ENCODE measurements around the gene ZFP30.

ZFP30 gene

DNA sequence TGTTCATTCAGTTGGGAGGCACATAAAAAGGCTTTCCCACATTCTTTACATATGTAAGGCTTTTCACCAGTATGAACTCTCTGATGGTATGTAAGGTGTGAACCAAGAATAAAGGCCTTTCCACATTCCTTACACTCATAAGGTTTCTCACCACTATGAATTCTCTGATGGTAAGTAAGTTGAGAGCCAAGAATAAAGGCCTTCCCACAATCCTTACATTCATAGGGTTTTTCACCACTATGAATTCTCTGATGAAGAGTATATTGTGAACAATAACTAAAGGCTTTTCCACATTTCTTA, 89.9 kb downstream of the ZFP30 start:
- H3K27ac ChIP-seq, result no peak overlapping the region
- no peak for DNase-seq (ENCODE audit: low read depth, low spot score)

DNA sequence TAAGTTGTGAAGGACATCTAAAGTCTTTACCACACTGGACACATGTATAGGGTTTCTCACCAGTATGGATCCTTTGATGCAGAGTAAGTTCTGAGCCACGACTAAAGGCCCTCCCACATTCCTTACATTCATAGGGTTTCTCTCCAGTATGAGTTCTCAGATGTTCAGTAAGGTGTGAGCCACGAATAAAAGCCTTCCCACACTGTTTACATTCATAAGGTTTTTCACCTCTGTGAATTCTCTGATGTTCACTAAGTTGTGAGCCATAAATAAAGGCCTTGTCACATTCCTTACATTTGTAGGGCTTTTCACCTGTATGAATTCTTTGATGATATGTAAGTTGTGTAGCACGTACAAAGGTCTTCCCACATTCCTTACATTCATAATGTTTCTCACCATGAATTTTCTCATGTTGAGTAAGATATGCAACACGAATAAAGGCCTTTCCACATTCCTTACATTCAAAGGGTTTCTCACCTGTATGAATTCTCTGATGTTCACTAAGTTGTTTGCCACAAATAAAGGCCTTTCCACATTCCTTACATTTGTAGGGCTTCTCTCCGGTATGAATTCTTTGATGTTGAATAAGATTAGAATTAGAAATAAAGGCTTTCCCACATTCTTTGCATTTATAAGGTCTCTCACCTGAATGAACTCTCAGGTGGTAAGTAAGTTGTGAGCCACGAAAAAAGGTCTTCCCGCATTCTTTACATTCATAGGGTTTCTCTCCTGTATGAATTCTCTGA, 90.5 kb downstream of the ZFP30 start:
- DNase-seq (ENCODE audit: low read depth, low spot score), result no peak
- H3K27ac ChIP-seq, result no peak overlapping the region
